Immature natural killer cell (primary cell): ENCODE measurements around the gene MOCS3. TPM values are rescaled to one million over a fixed set of nuclear protein-coding genes. Genes with fewer than 3 reads are reported as not detected.

Source experiments
- DNase-seq, 3 donors: peaks; one replicate each; pipeline ENCODE4 v3.0.0; 2022; ENCODE audit warnings: mixed read lengths in 1 of 3
- H3K27ac Mint-ChIP-seq, 6 donors: one replicate each; pipeline ENCODE4 v1.8.0; 2020; ENCODE audit warnings: mixed read lengths in 6 of 6, mild to moderate bottlenecking in 5 of 6, inconsistent platforms in 4 of 6, moderate library complexity in 3 of 6
- H3K27me3 Mint-ChIP-seq, 3 donors: one replicate each; pipeline ENCODE4 v1.8.0; 2020 to 2021; ENCODE audit warnings: low read depth in 3 of 3, mild to moderate bottlenecking in 3 of 3, mixed read lengths in 3 of 3, moderate library complexity in 3 of 3, inconsistent platforms in 1 of 3
- H3K36me3 Mint-ChIP-seq, 3 donors: one replicate each; pipeline ENCODE4 v1.8.0; 2020; ENCODE audit warnings: mixed read lengths in 3 of 3, inconsistent platforms in 2 of 3, mild to moderate bottlenecking in 2 of 3
- H3K4me1 Mint-ChIP-seq, 2 donors: one replicate each; pipeline ENCODE4 v1.8.0; 2020; ENCODE audit warnings: inconsistent platforms in 2 of 2, mild to moderate bottlenecking in 2 of 2, mixed read lengths in 2 of 2, moderate library complexity in 1 of 2
- H3K4me3 Mint-ChIP-seq, 5 donors: one replicate each; pipeline ENCODE4 v1.8.0; 2020; ENCODE audit warnings: mild to moderate bottlenecking in 5 of 5, mixed read lengths in 5 of 5, inconsistent platforms in 3 of 5, moderate library complexity in 3 of 5
- H3K9me3 Mint-ChIP-seq, 6 donors: one replicate each; pipeline ENCODE4 v1.8.0; 2020; ENCODE audit warnings: mild to moderate bottlenecking in 6 of 6, mixed read lengths in 6 of 6, inconsistent platforms in 4 of 6, moderate library complexity in 3 of 6
- polyA plus RNA-seq, 3 donors: library from polyadenylated mRNA; unstranded; fragments of 300-500 nt; fragmentation: Illumina TruSeq; gene quantifications; one replicate each; pipeline ENCODE4 v1.2.3, GENCODE V29; 2021

The MOCS3 gene
- polyA plus RNA-seq, result 1 to 10 TPM; 2.9 to 3.7 (median 3.1) TPM

GRCh38 chr20:50958615-50959542, at the start of gene MOCS3:
Gene MOCS3 (plus strand): TSS chr20:50958818. CDS start chr20:50958843, 25 bp downstream.
- H3K4me1 Mint-ChIP-seq, result peaks cover 50 to 78% of the 10 kb centered on the region in 2 donors
- peak within 1 kb of the TSS; percentile 94 to 98 (median 98) for H3K4me3 Mint-ChIP-seq
- DNase-seq, result peak; percentile 90 to 92 (median 92)
- peaks cover 6 to 9% (median 9%) of the 10 kb centered on the region in 3 donors for H3K27me3 Mint-ChIP-seq
- H3K27ac Mint-ChIP-seq, result peak within 1 kb of the TSS; percentile 97 to 100 (median 99)
- H3K36me3 Mint-ChIP-seq, result peaks cover 0 to 11% (median 4%) of the 10 kb centered on the region in 3 donors
- H3K9me3 Mint-ChIP-seq, result no peaks in the 10 kb centered on the region

GRCh38 chr20:50909413-50909812, 49.2 kb upstream of the MOCS3 start:
- H3K9me3 Mint-ChIP-seq, result no peaks in the 10 kb centered on the region
- peaks cover 0 to 2% (median 1%) of the 10 kb centered on the region in 3 donors for H3K27me3 Mint-ChIP-seq
- H3K4me3 Mint-ChIP-seq, result peak overlapping the region in 1 of 5 donors; percentile 1
- DNase-seq, result no peak
- no peaks in the 10 kb centered on the region for H3K36me3 Mint-ChIP-seq
- H3K4me1 Mint-ChIP-seq, result peaks cover 70 to 90% of the 10 kb centered on the region in 2 donors
- H3K27ac Mint-ChIP-seq, result peak overlapping the region in 4 of 6 donors; percentile 28 to 65 (median 40)

GRCh38 chr20:50911030-50911429, 47.6 kb upstream of the MOCS3 start:
- peaks cover 71 to 90% of the 10 kb centered on the region in 2 donors for H3K4me1 Mint-ChIP-seq
- H3K4me3 Mint-ChIP-seq, result peak overlapping the region in 1 of 5 donors; percentile 30
- DNase-seq, result no peak
- H3K27me3 Mint-ChIP-seq, result peaks cover 0 to 1% (median 0%) of the 10 kb centered on the region in 3 donors
- no peaks in the 10 kb centered on the region for H3K9me3 Mint-ChIP-seq
- peak overlapping the region in 5 of 6 donors; percentile 49 to 85 (median 62) for H3K27ac Mint-ChIP-seq
- H3K36me3 Mint-ChIP-seq, result no peaks in the 10 kb centered on the region

- no peaks in the 10 kb centered on the region for H3K36me3 Mint-ChIP-seq
- peaks cover 0 to 3% (median 0%) of the 10 kb centered on the region in 3 donors for H3K27me3 Mint-ChIP-seq
- peak overlapping the region; percentile 14 to 85 (median 54) for H3K27ac Mint-ChIP-seq
- H3K4me3 Mint-ChIP-seq, result no peak overlapping the region
- peaks cover 72 to 91% of the 10 kb centered on the region in 2 donors for H3K4me1 Mint-ChIP-seq
- H3K9me3 Mint-ChIP-seq, result no peaks in the 10 kb centered on the region
- DNase-seq, result no peak
Observed at GRCh38 chr20:50911716-50912115, 46.9 kb upstream of the MOCS3 start.

GRCh38 chr20:50913690-50914375, 44.8 kb upstream of the MOCS3 start:
- H3K9me3 Mint-ChIP-seq, result no peaks in the 10 kb centered on the region
- peaks cover 0 to 3% (median 0%) of the 10 kb centered on the region in 3 donors for H3K27me3 Mint-ChIP-seq
- H3K4me3 Mint-ChIP-seq, result no peak overlapping the region
- DNase-seq, result no peak
- peaks cover 78 to 98% of the 10 kb centered on the region in 2 donors for H3K4me1 Mint-ChIP-seq
- no peaks in the 10 kb centered on the region for H3K36me3 Mint-ChIP-seq
- peak overlapping the region; percentile 34 to 78 (median 60) for H3K27ac Mint-ChIP-seq

- DNase-seq, result no peak
- Mint-ChIP-seq H3K9me3 (no peaks in the 10 kb centered on the region), H3K27ac (peak overlapping the region in 4 of 6 donors; percentile 27 to 76 (median 60)), H3K36me3 (no peaks in the 10 kb centered on the region), H3K4me3 (peak overlapping the region in 1 of 5 donors; percentile 31), H3K4me1 (peaks cover 77 to 98% of the 10 kb centered on the region in 2 donors), H3K27me3 (peaks cover 0 to 1% (median 0%) of the 10 kb centered on the region in 3 donors)
Observed at GRCh38 chr20:50915424-50915823, 43.2 kb upstream of the MOCS3 start.

- H3K27ac Mint-ChIP-seq, result peak overlapping the region; percentile 2 to 78 (median 54)
- peaks cover 80 to 98% of the 10 kb centered on the region in 2 donors for H3K4me1 Mint-ChIP-seq
- H3K4me3 Mint-ChIP-seq, result no peak overlapping the region
- DNase-seq, result no peak
- no peaks in the 10 kb centered on the region for H3K36me3 Mint-ChIP-seq
- peaks cover 0 to 1% (median 0%) of the 10 kb centered on the region in 3 donors for H3K27me3 Mint-ChIP-seq
- no peaks in the 10 kb centered on the region for H3K9me3 Mint-ChIP-seq
Observed at GRCh38 chr20:50916257-50916656, 42.4 kb upstream of the MOCS3 start.

GRCh38 chr20:50916934-50917333, 41.7 kb upstream of the MOCS3 start:
- no peak for DNase-seq
- Mint-ChIP-seq H3K36me3 (no peaks in the 10 kb centered on the region), H3K4me3 (peak overlapping the region in 1 of 5 donors; percentile 18), H3K4me1 (peaks cover 79 to 98% of the 10 kb centered on the region in 2 donors), H3K27me3 (peaks cover 0 to 1% (median 0%) of the 10 kb centered on the region in 3 donors), H3K9me3 (no peaks in the 10 kb centered on the region), H3K27ac (peak overlapping the region; percentile 18 to 79 (median 66))

- peak overlapping the region in 2 of 6 donors; percentile 42 to 79 for H3K27ac Mint-ChIP-seq
Observed at GRCh38 chr20:50918403-50918802, 40.2 kb upstream of the MOCS3 start.

GRCh38 chr20:50919567-50919966, 39.1 kb upstream of the MOCS3 start:
- no peak for DNase-seq
- H3K4me1 Mint-ChIP-seq, result peaks cover 75 to 96% of the 10 kb centered on the region in 2 donors
- peak overlapping the region in 5 of 6 donors; percentile 8 to 78 (median 34) for H3K27ac Mint-ChIP-seq
- H3K27me3 Mint-ChIP-seq, result peaks cover 0 to 1% (median 0%) of the 10 kb centered on the region in 3 donors
- H3K4me3 Mint-ChIP-seq, result no peak overlapping the region
- no peaks in the 10 kb centered on the region for H3K9me3 Mint-ChIP-seq
- H3K36me3 Mint-ChIP-seq, result no peaks in the 10 kb centered on the region

More at GRCh38 chr20:50918403-50918802, 40.2 kb upstream of the MOCS3 start:
- Mint-ChIP-seq H3K4me3 (no peak overlapping the region), H3K36me3 (no peaks in the 10 kb centered on the region), H3K4me1 (peaks cover 78 to 97% of the 10 kb centered on the region in 2 donors), H3K27me3 (peaks cover 0 to 1% (median 0%) of the 10 kb centered on the region in 3 donors), H3K9me3 (no peaks in the 10 kb centered on the region)
- no peak for DNase-seq

GRCh38 chr20:50920997-50921396, 37.6 kb upstream of the MOCS3 start:
- no peak overlapping the region for H3K4me3 Mint-ChIP-seq
- H3K27me3 Mint-ChIP-seq, result peaks cover 0 to 6% (median 1%) of the 10 kb centered on the region in 3 donors
- H3K27ac Mint-ChIP-seq, result peak overlapping the region in 4 of 6 donors; percentile 57 to 75 (median 63)
- H3K36me3 Mint-ChIP-seq, result no peaks in the 10 kb centered on the region
- DNase-seq, result no peak
- no peaks in the 10 kb centered on the region for H3K9me3 Mint-ChIP-seq
- H3K4me1 Mint-ChIP-seq, result peaks cover 77 to 96% of the 10 kb centered on the region in 2 donors

GRCh38 chr20:50921803-50922501, 36.7 kb upstream of the MOCS3 start:
- Mint-ChIP-seq H3K27me3 (peaks cover 0 to 6% (median 0%) of the 10 kb centered on the region in 3 donors), H3K27ac (peak overlapping the region in 5 of 6 donors; percentile 26 to 68 (median 48)), H3K36me3 (no peaks in the 10 kb centered on the region), H3K4me1 (peaks cover 70 to 96% of the 10 kb centered on the region in 2 donors), H3K9me3 (no peaks in the 10 kb centered on the region), H3K4me3 (no peak overlapping the region)
- no peak for DNase-seq
